Mammary epithelial cell (primary cell): Measurements from ENCODE around the gene KRTAP9-7.

Experiments
- CTCF ChIP-seq, 2 donors: IDR thresholded peaks in 1 of 2; conservative IDR thresholded peaks in 1 of 2; 2 replicates each; pipeline ENCODE4 v1.5.1; 2011 to 2012; ENCODE audit warnings: inconsistent platforms in 2 of 2, low read length in 2 of 2, mild to moderate bottlenecking in 2 of 2, control low read depth in 1 of 2, low read depth in 1 of 2; ENCODE audit not compliant: insufficient read depth in 1 of 2; ENCODE audit errors: extremely low read depth in 1 of 2
- EZH2 ChIP-seq: IDR thresholded peaks from 2 replicates; pipeline ENCODE4 v1.6.1; 2012; ENCODE audit warnings: low read length, inconsistent platforms, borderline replicate concordance

DNA sequence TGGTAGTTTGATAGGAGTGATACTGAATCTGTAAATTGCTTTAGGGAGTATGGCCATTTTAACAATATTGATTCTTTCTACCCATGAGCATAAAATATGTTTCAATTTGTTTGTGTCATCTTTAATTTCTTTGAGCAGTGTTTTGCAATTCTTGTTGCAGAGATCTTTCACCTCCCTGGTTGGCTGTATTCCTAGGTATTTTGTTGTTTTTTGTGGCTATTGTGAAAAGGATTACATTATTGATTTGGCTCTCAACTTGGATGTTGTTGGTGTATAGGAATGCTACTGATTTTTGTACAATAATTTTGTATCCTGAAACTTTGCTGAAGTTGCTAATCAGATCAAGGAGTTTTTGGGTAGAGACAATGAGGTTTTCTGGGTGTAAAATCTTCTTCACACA is 17.1 kb upstream of the KRTAP9-7 start:
- no peak for TF ChIP-seq CTCF (conservative IDR thresholded peaks at IDR 0.05 in 1 of 2, IDR thresholded peaks at IDR 0.05 in 1 of 2; ENCODE audit: extremely low read depth in 1 of 2, insufficient read depth in 1 of 2, low read depth in 1 of 2, low read length in 2 of 2)
- TF ChIP-seq EZH2: no peak
